WTC11 (cell line): ENCODE measurements around the gene HOXB8.

Source experiments
- CTCF ChIP-seq: fragments of 200-600 bp; IDR thresholded peaks from 2 replicates; pipeline ENCODE4 v1.8.0; 2022; ENCODE audit warnings: antibody characterized with exemption
- E2F1 ChIP-seq: sonication (generic); formaldehyde crosslinking; IDR thresholded peaks from 2 replicates; pipeline ENCODE4 v1.8.0; 2022; ENCODE audit warnings: mild to moderate bottlenecking, missing genetic modification reagents
- ELF4 ChIP-seq: sonication (generic); formaldehyde crosslinking; IDR thresholded peaks from 2 replicates; pipeline ENCODE4 v1.8.1; 2022; ENCODE audit warnings: low read depth, mild to moderate bottlenecking, moderate library complexity, missing genetic modification reagents
- FOXP1 ChIP-seq: sonication (generic); formaldehyde crosslinking; IDR thresholded peaks from 2 replicates; pipeline ENCODE4 v1.8.0; 2022; ENCODE audit warnings: missing genetic modification reagents, mild to moderate bottlenecking, moderate library complexity, borderline replicate concordance
- JUN ChIP-seq: sonication (generic); formaldehyde crosslinking; IDR thresholded peaks from 2 replicates; pipeline ENCODE4 v1.8.0; 2023; ENCODE audit warnings: mild to moderate bottlenecking, missing genetic modification reagents
- MAX ChIP-seq: sonication (generic); formaldehyde crosslinking; IDR thresholded peaks from 2 replicates; pipeline ENCODE4 v1.8.0; 2022; ENCODE audit warnings: mild to moderate bottlenecking, missing genetic modification reagents

GRCh38 chr17:48609033-48609432, 6.1 kb downstream of the HOXB8 start:
- TF ChIP-seq FOXP1 (no peak), E2F1 (CRISPR knock-in tag) (no peak), MAX (CRISPR knock-in tag) (no peak), CTCF (no peak), JUN (no peak), ELF4 (CRISPR knock-in tag) (no peak)
